Ovary (tissue), 3 donors: ENCODE results near the gene ATF7IP.
"Not testable (repeated sequence)": the region's sequence is repeated elsewhere in the genome, so short reads cannot be mapped to it uniquely, and the experiment has no call there.

Source experiments
- EP300 ChIP-seq: sonication (generic); formaldehyde crosslinking; IDR thresholded peaks from one replicate; pipeline ENCODE4 v1.6.1; 2017; ENCODE audit warnings: antibody characterized with exemption
- POLR2A ChIP-seq: fragments of 450-650 bp; IDR thresholded peaks from one replicate; pipeline ENCODE4 v1.6.1; 2017; ENCODE audit warnings: antibody characterized with exemption, mild to moderate bottlenecking, moderate library complexity
- TF ChIP-seq, protein P1 (sequence below), 3 donors: fragments of 450-650 bp in 2 of 3; fragments of 200-600 bp in 1 of 3; IDR thresholded peaks; one replicate each; pipeline versions ENCODE4 v1.5.1 to v1.8.0; 2016 to 2022; ENCODE audit warnings: antibody characterized with exemption in 3 of 3, mild to moderate bottlenecking in 1 of 3
- donor health status: DM: no; HTN: no; CAD: no.

DNA sequence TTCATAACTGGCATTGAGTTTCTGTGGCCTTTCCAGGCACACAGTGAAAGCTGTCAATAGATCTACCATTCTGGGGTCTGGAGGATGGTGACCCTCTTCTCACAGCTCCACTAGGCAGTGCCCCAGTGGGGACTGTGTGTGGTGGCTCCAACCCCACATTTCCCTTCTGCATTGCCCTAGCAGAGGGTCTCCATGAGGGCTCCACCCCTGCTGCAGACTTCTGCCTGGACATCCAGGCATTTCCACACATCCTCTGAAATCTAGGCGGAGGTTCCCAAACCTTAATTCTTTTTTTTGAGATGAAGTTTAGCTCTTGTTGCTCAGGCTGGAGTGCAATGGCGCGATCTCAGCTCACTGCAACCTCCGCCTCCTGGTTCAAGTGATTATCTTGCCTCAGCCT lies 14.0 kb upstream of the ATF7IP start:
- TF ChIP-seq, protein P1, sequence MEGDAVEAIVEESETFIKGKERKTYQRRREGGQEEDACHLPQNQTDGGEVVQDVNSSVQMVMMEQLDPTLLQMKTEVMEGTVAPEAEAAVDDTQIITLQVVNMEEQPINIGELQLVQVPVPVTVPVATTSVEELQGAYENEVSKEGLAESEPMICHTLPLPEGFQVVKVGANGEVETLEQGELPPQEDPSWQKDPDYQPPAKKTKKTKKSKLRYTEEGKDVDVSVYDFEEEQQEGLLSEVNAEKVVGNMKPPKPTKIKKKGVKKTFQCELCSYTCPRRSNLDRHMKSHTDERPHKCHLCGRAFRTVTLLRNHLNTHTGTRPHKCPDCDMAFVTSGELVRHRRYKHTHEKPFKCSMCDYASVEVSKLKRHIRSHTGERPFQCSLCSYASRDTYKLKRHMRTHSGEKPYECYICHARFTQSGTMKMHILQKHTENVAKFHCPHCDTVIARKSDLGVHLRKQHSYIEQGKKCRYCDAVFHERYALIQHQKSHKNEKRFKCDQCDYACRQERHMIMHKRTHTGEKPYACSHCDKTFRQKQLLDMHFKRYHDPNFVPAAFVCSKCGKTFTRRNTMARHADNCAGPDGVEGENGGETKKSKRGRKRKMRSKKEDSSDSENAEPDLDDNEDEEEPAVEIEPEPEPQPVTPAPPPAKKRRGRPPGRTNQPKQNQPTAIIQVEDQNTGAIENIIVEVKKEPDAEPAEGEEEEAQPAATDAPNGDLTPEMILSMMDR (IDR thresholded peaks at IDR 0.05) = not testable (repeated sequence)
- TF ChIP-seq POLR2A, EP300: not testable (repeated sequence)
